Measurements from ENCODE around the gene CEP63.

CEP63 gene

DNA sequence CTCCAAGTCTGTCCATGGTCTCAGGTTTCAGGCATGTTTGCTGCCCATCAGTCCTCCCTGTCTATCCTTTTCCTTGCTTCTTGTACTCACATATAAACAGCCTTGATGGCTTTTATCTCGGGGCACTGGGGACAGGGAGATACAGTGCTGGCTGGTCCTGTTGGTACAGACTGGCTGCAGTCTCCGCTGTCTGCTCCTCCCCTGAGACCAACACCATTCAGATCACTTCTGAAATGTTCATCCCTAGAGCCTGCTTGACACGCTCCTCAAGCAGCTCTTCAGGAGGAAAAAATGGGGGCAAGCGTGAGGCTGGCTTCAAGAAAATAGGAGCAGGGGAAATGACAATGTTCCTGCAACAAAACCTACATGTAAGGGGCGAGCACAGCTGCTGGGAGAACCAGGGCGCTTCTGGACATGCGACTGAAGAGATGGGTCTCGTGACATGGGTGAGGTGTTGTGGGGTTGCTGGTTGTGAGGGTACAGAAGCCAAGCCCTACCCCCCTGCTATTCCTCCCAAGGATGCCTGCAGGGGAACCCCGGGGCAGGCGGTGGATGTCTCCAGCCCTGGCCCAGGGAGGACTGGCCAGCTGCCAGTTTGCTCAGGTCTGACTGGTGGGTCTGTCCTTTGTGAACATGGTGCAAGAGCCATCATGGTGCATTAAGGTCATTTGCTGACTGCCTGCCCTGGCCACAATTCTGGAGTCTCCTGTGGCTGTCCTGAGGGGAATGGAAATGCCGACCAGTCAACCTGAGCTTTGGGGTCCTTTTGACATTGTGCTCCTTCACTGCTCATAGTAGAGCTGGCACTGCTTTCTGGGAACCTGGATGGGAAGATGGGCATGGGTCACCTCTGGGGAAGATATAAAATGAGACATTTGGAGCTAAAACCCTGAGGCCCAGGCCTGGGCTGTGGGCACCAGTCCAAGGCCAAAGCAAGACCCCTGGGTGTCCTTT lies 124.9 kb downstream of the CEP63 start:
- no peak for DNase-seq

DNA sequence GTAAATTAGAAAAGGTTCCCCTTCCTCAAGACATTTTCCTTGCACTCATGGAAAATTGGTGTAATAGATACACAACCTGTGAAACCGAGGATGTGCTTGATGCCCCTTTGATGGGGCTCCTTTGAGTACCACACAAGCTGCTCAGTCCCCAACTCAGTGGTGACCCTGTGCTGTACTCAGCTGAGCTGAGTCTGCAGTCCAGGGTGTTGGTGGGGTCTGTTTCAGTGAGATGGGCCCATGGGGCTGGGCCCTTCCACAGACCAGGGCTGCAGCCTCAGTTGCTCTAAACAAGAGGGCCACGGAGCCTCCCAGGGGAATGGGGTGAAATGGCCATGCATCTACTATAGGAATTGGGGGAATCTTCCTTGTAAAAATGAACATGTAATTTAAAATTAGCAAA lies 125.7 kb downstream of the CEP63 start:
- DNase-seq: no peak

DNA sequence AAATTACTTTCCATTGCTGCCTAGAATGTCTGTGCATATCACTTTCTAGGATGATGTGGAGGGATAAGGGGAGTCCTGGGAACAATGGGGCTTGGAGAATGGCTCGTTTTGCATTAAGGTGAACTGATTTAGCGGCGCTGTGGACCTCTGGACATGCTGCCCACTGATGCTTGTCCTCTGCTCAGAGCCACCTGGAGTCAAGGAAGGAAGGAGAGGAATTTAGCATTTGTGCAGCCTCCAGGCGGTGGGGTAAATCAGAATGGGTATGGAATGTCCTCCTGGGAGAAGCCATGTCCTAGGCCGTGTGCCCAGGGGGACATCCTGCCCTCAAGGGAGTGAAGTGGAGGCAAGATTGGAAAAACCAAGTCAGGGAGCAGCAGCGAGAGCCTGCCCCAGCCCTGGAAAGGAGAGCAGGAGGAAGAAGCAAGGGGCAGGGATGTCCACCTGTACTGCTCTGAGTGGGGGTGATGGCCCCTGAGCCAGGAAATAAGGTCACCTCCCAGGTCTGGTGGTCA lies 127.2 kb downstream of the CEP63 start:
- DNase-seq: no peak

DNA sequence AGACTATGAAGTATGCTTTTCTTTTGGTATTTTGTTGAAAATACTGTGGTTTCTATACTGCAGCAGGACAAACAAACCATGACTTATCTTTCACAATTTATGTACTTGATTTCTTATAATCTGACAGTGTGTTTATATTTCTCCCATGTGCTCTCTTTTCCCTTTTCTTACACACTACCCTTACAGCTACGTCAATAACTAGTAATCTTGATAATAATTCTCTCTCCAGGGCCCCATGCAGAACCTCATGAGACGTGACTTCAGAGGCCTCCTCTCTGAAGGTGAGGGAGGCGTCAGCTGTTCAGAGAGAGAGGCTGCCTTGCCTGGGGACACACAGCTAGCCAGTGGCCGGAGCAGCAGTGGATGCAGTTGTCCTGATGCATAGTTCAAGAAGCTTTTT lies 129.1 kb downstream of the CEP63 start:
- no peak for DNase-seq

DNA sequence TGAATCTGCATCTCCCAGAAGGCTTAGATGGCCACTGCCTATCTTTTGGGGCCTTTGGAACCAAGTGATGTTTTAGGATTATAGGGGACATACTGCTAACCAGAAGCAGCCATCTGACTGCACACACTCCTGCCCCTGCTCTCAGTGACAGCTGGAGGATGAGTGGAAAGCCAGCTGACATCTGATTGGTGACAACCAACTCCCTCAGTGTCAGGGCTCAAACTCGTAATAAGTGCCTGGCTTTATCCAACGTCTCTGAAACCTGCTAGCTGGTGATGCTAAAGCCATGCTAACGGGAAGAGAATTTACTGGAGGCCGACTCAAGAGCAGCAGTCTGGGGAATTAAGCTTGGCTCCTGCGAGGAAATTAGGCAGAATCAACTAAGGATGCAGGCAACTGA lies 129.9 kb downstream of the CEP63 start:
- DNase-seq: no peak

DNA sequence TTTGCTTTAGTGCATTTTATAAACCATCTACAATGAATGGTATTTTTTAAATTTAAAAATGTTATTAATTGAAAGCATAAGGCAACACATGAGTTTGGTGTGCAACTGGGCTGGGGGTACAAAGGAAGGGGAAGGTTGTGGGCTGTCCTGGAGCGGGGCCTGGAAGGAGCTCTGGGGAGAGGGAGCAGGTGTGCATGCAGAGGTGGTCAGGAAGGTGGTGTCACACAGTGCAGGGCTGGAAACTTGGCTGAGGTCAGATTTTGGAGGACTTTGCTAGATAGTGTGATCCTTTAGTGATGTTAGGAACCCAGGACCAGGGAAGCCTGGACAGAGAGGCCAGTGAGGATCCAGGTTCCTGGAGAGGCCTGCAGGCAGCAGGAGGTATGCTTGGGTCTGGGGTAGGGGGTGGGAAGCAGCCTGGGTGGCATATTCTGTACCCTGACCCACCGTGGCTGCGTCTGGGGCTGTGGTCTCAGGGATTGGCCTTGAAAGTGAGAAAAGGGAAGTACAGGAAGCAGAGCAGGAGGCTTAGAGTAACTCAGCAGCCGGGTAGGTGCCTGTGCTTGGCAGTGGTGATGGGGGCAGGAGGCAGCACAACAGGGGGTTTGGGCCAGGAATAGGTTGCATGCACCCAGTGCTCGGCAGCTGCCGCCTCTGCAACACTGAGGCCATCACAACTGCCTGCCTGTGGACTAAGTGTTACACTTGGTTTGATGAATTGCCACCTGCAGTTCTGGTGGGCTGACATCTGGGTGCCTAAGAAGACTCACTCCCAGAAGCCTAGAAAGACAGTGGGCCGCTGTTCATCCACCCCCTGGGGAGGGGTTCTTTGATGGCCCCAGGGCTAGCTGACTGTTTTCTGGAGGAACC lies 132.0 kb downstream of the CEP63 start:
- DNase-seq: no peak

DNA sequence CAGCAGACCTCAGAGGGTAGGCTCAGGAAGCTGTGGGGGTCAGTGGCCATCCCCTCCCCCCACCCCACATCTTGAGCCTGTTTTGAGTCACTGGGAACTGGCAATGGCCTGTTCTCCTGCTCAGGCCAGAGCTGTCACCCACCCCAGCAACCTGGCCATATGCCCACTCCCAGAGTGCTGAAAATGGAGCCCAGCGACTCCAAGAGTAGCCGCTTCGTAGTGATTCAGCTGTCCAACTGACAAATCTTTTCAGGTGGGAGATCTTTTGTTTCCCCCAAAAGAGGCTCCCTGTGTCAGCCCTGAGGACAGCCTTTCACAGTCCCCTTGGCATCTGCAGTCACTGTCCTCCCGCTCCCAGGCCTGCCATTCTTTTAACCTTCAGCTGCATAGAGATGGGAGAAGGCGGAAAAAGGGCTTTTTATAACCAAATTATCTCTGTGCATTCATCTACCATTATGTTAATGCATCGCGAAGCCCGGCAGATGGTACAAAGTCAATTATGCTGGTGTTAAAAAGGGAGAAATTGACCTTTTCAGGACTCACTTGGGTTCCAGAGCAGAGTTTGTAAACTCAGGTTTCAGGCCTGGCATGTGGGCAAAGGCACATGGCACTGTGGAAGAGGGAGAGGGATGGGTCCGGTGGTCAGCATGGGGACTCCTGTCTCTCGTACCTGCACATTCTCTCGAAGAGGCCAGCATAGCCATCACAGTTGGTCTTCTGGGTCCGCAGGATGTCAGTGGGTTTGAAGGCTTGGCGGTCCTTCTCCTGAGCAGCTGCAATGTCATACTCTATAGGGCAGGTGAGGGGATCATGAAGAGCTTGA lies 132.8 kb downstream of the CEP63 start:
- DNase-seq: no peak

DNA sequence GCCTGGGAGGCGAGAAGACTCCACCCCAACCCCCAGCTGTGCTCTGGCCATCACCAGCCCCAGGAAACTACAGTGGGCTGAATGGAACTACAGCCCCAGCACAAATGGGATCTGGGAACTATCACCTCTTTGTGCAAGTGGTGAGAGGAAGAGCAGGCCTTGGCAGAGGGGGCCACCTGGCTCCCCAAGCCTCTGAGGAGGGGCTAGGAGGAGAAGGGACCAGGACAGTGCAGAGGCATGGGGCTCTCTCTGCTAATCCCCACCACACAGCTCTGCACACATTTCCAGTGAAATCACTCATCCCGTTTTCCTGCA lies 133.4 kb downstream of the CEP63 start:
- DNase-seq: no peak

DNA sequence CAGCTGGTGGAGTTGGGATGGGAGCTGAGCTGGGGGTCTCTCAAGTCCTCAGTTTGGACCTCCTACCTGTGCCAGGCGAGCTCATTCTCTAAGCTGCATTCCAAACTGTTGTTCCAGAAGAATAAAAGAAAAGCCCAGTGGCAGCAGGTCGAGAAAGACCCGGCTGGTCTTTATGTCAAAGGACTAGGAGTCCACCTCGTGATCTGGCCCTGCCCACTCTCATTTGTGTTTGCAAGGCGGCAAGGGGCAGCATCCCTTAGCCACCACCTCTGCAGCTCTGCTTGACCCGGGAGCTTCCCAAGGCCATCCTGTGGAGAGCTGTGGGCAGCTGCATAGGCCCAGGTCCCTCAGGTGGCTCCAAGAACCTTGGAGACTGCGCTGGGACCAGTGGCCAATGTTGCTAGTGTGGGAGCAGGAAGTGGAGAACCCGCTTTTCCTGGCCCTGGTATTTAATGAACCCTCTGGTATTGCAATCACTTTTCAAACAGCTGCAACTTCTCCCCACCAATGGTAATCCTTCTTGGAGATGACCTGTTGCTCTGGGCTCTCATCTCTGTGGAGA lies 134.1 kb downstream of the CEP63 start:
- DNase-seq: no peak

DNA sequence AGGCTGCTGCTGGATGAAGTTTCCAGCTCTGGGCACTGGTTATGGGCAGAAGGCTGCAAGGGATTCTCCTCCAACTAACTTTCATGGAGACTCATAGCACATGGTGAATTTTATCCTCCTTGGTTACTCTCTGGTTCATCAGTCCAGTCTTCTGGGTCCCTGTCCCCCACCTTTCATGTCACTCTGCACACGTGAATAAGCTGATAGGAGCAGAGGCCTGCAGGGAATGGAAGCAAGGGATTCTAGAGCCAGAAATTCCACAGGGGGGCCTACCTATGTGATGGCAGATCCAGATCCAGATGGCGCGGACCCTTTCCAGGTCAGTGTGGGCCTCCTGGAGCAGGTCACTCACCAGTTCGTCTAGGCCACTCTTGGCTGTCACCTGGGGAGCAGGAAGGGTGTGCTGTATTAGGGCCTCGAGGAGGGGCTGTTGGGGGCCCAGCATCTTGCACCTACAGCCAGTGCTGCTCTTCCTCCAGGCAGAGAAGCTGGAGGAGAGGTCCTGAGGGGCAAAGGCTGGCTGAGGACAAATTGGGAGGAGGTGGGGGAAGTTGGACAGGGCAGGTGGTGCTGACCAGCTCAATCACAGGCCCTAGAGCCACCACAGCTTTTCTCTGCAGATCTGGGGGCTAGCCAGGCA lies 134.7 kb downstream of the CEP63 start:
- DNase-seq: no peak

DNA sequence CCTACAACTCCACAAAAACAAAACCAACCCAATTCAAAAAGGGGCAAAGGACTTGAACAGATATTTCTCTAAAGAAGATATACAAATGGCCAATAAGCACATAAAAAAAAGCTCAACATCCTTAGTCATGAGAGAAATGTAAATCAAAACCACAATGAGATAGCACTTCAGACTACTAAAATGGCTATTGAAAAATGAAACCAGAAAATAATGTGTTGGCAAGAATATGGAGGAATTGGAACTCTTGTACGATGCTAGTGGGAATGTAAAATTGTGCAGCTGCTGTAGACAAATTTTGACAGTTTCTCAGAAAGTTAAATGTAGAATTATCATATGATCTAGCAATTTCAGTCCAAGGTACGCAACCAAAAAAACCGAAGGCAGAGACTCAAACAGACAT lies 136.0 kb downstream of the CEP63 start:
- DNase-seq: no peak

DNA sequence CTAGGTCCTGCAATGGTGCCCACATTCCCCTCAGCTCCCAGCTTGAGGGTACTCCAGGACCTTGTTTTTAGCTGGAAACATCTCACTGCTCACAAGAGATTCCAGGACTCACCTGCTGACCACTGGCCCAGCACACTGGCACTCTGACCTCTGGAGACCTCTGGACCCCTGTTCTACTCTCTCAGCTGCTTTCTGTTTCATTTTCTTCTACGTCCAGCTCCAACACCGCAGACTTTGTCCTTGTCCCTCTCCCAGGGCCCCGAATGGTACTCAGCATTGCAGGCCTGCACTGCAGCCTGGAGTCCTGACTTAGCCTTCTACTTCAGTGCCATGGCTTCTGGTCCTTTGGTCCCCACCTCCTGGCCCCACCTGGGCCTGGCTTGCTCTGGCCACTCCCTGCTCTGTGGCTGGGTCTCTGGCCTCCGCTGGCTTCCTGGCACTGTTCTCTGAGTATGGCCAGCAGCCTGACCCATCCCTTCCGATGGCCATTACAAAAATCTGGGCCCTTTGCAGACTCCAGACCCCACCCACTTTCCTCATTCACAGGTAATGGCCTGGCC lies 137.0 kb downstream of the CEP63 start:
- DNase-seq: no peak

DNA sequence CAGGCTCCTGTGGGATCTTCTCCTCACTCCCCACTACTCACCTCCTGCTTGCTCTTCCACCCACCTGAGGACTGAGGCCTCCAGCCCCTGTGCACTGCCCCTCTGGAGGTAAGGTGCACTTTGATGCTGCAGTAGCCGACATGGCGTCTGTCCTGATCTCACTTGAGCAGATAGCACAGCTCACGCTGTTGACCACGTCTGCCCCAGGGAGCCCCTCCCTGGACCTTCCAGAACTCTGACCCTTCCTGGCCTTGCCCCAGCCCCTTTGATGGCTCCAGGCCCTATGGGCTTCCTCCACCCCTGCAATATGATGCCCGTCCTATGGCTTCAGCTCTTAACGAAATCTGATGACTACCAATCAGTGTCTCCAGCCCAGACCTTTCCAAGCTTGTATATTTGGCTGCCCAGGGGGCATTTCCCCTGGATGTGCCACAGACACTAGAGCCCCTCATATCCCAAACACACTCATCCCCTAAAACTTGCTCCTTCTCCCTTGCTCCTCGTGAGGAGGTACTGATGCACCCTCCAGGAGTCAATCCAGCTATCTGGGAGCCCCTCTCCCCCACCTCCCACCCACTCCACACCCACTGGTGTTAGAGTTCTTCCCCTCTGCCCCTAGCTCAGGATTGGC lies 137.9 kb downstream of the CEP63 start:
- no peak for DNase-seq
